Neural progenitor cell (in vitro differentiated cells): ENCODE measurements around the gene L3MBTL3. TPM values are rescaled to one million over a fixed set of nuclear protein-coding genes. Genes with fewer than 3 reads are reported as not detected.

Experiments used
- DNase-seq: peaks from one replicate; pipeline ENCODE4 v3.0.0-alpha.2; 2016; ENCODE audit warnings: low spot score
- H2AFZ ChIP-seq: fragments of 200-600 bp; sonication (generic); replicated peaks from 2 replicates; pipeline ENCODE4 v1.6.1; 2016; ENCODE audit warnings: antibody characterized with exemption
- H3F3A ChIP-seq: fragments of 200-600 bp; sonication (generic); 2 replicates; pipeline ENCODE4 v1.6.1; 2016; ENCODE audit warnings: antibody characterized with exemption, low read depth
- H3K27ac ChIP-seq: fragments of 200-600 bp; sonication (generic); 2 replicates; pipeline ENCODE4 v1.5.1; 2016; ENCODE audit warnings: mild to moderate bottlenecking
- H3K27me3 ChIP-seq: fragments of 200-600 bp; sonication (generic); 2 replicates; pipeline ENCODE4 v1.6.1; 2016; ENCODE audit warnings: mild to moderate bottlenecking, moderate library complexity
- H3K36me3 ChIP-seq: fragments of 200-600 bp; sonication (generic); 2 replicates; pipeline ENCODE4 v1.5.1; 2016
- H3K4me1 ChIP-seq: fragments of 200-600 bp; sonication (generic); 2 replicates; pipeline ENCODE4 v1.6.1; 2016; ENCODE audit warnings: mixed run types
- H3K4me2 ChIP-seq: fragments of 200-600 bp; sonication (generic); 2 replicates; pipeline ENCODE4 v1.6.1; 2016
- H3K4me3 ChIP-seq: fragments of 200-600 bp; sonication (generic); 2 replicates; pipeline ENCODE4 v1.5.1; 2016
- H3K79me2 ChIP-seq: fragments of 200-600 bp; sonication (generic); 2 replicates; pipeline ENCODE4 v1.6.1; 2016; ENCODE audit warnings: low read depth
- H3K9ac ChIP-seq: fragments of 200-600 bp; sonication (generic); 2 replicates; pipeline ENCODE4 v1.6.1; 2016
- H3K9me3 ChIP-seq: fragments of 200-600 bp; sonication (generic); 2 replicates; pipeline ENCODE4 v1.5.1; 2016; ENCODE audit warnings: low read depth
- H4K20me1 ChIP-seq: fragments of 200-600 bp; sonication (generic); 2 replicates; pipeline ENCODE4 v1.6.1; 2016; ENCODE audit warnings: low read depth
- H3K27ac Mint-ChIP-seq: 3 replicates; pipeline ENCODE4 v1.8.0; 2021; ENCODE audit warnings: mixed read lengths
- H3K27me3 Mint-ChIP-seq: 2 replicates; pipeline ENCODE4 v1.8.0; 2022; ENCODE audit warnings: low read depth, mild to moderate bottlenecking, inconsistent platforms, moderate library complexity, mixed read lengths; ENCODE audit not compliant: insufficient read depth
- H3K36me3 Mint-ChIP-seq: 3 replicates; pipeline ENCODE4 v1.8.0; 2021; ENCODE audit warnings: mixed read lengths
- H3K4me1 Mint-ChIP-seq: 3 replicates; pipeline ENCODE4 v1.8.0; 2021; ENCODE audit warnings: mixed read lengths
- H3K4me3 Mint-ChIP-seq: 3 replicates; pipeline ENCODE4 v1.8.0; 2021; ENCODE audit warnings: mild to moderate bottlenecking, moderate library complexity, mixed read lengths
- H3K9me3 Mint-ChIP-seq: 3 replicates; pipeline ENCODE4 v1.8.0; 2020; ENCODE audit warnings: mixed read lengths
- EZH2 ChIP-seq: fragments of 200-600 bp; sonication (generic); IDR thresholded peaks from 2 replicates; pipeline ENCODE4 v1.6.1; 2017; ENCODE audit warnings: antibody characterized with exemption, mild to moderate bottlenecking, moderate library complexity
- EZH2phosphoT487 ChIP-seq: fragments of 200-600 bp; sonication (generic); IDR thresholded peaks from 2 replicates; pipeline ENCODE4 v1.6.1; 2017; ENCODE audit warnings: antibody characterized with exemption
- total RNA-seq: library from RNA; depleted of rRNA; stranded (reverse); fragments of >200 nt; gene quantifications from 2 replicates; pipeline ENCODE4 v1.2.3, GENCODE V29; 2015; ENCODE audit warnings: low replicate concordance
- TF ChIP-seq, protein P1 (sequence below): fragments of 200-600 bp; sonication (generic); IDR thresholded peaks from 2 replicates; pipeline ENCODE4 v1.5.1; 2017; ENCODE audit warnings: antibody characterized with exemption, mild to moderate bottlenecking

Gene L3MBTL3
- total RNA-seq, 1 donor from 2014 or later = 22.2 TPM

DNA sequence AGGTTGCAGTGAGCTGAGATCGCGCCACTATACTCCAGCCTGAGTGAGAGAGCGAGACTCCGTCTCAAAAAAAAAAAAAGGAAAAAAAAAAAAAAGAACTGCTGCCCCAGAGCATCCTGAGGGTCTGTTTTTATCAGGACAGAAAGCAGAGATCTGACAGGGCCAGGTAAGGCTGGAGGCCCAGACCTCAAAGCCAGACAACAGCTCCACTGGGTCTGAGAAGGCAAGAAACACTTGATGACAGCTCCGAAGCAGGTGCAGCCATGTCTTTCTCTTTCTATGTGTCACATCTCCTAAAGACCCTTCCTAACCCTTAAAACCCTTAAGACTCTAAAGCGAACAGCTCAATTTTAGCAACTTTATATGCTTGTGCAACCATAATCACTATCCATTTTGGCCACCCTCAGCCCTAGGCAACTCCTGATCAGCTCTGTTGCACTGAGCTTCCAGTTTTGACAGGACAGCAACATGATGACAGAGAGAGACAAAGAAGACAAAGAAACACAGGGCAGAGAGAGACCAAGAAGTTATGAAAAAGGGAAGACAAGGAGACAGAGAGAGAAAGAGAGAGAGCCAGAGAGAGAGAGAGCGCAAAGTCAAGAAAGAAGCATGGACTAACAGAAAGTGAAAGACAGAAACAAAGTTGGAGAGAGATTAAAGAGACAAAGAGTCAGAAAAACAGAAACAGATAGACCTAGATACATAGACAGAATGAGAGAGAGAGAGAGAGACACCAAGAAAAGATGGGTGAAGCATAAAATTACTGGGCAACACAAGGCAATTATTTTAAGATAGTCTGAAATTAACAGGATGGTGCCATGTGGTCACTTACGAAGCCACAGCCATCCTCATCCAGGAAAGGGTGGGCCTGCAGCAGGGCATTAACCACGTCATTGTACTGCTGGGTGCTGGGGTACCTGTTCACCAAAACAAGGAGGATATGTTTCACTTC lies 165.2 kb downstream of the L3MBTL3 start:
- Histone ChIP-seq H3K36me3 (no peaks in the 10 kb centered on the region), H3K4me2 (no peak overlapping the region), H3K27ac (no peak overlapping the region), H3F3A (no peaks in the 10 kb centered on the region), H3K4me3 (no peak overlapping the region), H3K79me2 (no peaks in the 10 kb centered on the region), H3K27me3 (no peaks in the 10 kb centered on the region), H3K9me3 (no peaks in the 10 kb centered on the region), H2AFZ (no peak overlapping the region), H4K20me1 (no peaks in the 10 kb centered on the region), H3K9ac (no peak overlapping the region), H3K4me1 (no peaks in the 10 kb centered on the region)
- no peak overlapping the region for H3K4me3 Mint-ChIP-seq
- H3K4me1 Mint-ChIP-seq = no peaks in the 10 kb centered on the region
- H3K36me3 Mint-ChIP-seq = peaks cover 2% of the 10 kb centered on the region
- H3K9me3 Mint-ChIP-seq = no peaks in the 10 kb centered on the region
- no peak overlapping the region for H3K27ac Mint-ChIP-seq
- no peak for TF ChIP-seq EZH2phosphoT487
- TF ChIP-seq EZH2 = no peak
- TF ChIP-seq, protein P1, sequence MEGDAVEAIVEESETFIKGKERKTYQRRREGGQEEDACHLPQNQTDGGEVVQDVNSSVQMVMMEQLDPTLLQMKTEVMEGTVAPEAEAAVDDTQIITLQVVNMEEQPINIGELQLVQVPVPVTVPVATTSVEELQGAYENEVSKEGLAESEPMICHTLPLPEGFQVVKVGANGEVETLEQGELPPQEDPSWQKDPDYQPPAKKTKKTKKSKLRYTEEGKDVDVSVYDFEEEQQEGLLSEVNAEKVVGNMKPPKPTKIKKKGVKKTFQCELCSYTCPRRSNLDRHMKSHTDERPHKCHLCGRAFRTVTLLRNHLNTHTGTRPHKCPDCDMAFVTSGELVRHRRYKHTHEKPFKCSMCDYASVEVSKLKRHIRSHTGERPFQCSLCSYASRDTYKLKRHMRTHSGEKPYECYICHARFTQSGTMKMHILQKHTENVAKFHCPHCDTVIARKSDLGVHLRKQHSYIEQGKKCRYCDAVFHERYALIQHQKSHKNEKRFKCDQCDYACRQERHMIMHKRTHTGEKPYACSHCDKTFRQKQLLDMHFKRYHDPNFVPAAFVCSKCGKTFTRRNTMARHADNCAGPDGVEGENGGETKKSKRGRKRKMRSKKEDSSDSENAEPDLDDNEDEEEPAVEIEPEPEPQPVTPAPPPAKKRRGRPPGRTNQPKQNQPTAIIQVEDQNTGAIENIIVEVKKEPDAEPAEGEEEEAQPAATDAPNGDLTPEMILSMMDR = no peak
- DNase-seq = no peak
- peaks cover 3% of the 10 kb centered on the region for H3K27me3 Mint-ChIP-seq

DNA sequence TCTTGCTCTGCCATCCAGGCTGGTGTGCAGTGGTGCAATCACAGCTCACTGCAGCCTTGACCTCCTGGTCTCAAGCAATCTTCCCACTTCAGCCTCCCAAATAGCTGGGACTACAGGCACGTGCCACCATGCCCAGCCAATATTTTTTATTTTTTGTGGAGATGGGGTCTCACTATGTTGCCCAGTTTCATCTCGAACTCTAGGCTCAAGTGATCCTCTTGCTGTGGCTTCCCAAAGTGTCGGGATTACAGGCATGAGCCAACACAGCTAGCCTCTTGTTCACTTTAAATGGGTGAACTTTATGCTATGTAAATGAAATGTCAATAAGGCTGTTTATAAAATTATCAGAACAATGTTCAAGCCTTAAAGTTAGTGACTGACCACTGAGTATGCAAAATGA lies 167.3 kb downstream of the L3MBTL3 start:
- no peaks in the 10 kb centered on the region for H3K36me3 ChIP-seq
- H3K4me3 Mint-ChIP-seq = no peak overlapping the region
- TF ChIP-seq EZH2 (no peak), EZH2phosphoT487 (no peak)
- TF ChIP-seq, protein P1 = no peak
- no peak overlapping the region for H3K27ac Mint-ChIP-seq
- H3K4me3 ChIP-seq = no peak overlapping the region
- no peaks in the 10 kb centered on the region for H3K4me1 ChIP-seq
- H3K9me3 ChIP-seq = no peaks in the 10 kb centered on the region
- H3K79me2 ChIP-seq = no peaks in the 10 kb centered on the region
- H3K9me3 Mint-ChIP-seq = peaks cover 3% of the 10 kb centered on the region
- H4K20me1 ChIP-seq = no peaks in the 10 kb centered on the region
- H3K4me2 ChIP-seq = no peak overlapping the region
- no peak overlapping the region for H2AFZ ChIP-seq
- no peak overlapping the region for H3K9ac ChIP-seq
- no peaks in the 10 kb centered on the region for H3K36me3 Mint-ChIP-seq
- H3K4me1 Mint-ChIP-seq = peaks cover 3% of the 10 kb centered on the region
- no peaks in the 10 kb centered on the region for H3F3A ChIP-seq
- H3K27ac ChIP-seq = no peak overlapping the region
- H3K27me3 ChIP-seq = no peaks in the 10 kb centered on the region
- H3K27me3 Mint-ChIP-seq = peaks cover 5% of the 10 kb centered on the region
- DNase-seq = no peak

DNA sequence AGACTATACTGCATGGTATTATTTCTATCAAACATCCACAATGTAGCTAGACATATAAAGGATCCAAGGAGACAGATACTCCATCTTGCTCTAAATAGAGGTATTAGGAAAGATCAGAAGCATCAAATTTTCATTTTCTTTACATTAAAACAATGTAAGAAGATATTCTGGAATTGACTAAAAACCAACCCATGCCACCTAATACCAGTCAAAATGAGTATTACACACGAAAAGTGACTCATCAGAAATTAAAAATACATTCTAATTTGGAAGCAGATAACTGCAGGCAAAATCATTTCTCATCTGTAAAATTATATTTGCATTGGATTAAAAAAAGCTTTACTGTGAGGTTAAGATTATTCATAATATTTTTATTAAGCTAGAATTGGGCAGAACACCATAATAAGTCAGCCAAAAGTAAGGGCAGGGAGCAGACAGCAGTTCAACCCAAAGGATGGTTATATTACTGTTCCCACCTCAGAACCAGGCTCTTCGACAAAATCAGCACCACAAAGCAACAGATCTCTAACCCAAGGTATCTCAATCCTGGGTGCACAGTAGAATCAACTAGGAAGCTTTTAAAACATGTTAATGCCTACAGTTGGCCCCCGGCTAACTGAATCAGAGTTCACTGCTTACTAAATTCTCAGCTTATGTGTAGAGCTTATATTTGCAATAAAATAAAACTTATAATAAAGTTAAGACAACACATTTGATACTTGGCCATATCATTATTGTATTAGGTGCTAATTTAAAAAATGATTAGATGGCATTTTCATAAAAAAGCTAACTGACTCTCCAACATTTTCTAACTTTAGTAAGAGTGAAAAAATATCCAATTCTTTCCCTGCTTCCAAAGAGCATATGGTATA lies 169.2 kb downstream of the L3MBTL3 start:
- Histone ChIP-seq H3K4me3 (no peak overlapping the region), H3K27me3 (no peaks in the 10 kb centered on the region), H4K20me1 (no peaks in the 10 kb centered on the region), H3K4me2 (no peak overlapping the region), H3K9ac (no peak overlapping the region), H3K27ac (no peak overlapping the region), H3F3A (no peaks in the 10 kb centered on the region), H3K79me2 (no peaks in the 10 kb centered on the region), H3K9me3 (no peaks in the 10 kb centered on the region), H3K4me1 (no peaks in the 10 kb centered on the region), H2AFZ (no peak overlapping the region), H3K36me3 (no peaks in the 10 kb centered on the region)
- Mint-ChIP-seq H3K27ac (no peak overlapping the region), H3K4me3 (no peak overlapping the region), H3K4me1 (peaks cover 3% of the 10 kb centered on the region), H3K36me3 (no peaks in the 10 kb centered on the region), H3K27me3 (peaks cover 5% of the 10 kb centered on the region), H3K9me3 (peaks cover 12% of the 10 kb centered on the region)
- TF ChIP-seq EZH2phosphoT487 (no peak), EZH2 (no peak)
- TF ChIP-seq, protein P1 = no peak
- no peak for DNase-seq
